Stomach (tissue), 9 donors: Measurements from ENCODE around the gene STYXL1. TPM values are rescaled to one million over a fixed set of nuclear protein-coding genes. Genes with fewer than 3 reads are reported as not detected.
"Not testable (repeated sequence)": the region's sequence is repeated elsewhere in the genome, so short reads cannot be mapped to it uniquely, and the experiment has no call there.

Source experiments
- DNase-seq, 2 donors: peaks; one replicate each; pipeline versions ENCODE4 v3.0.0 to v3.0.0-alpha.2; 2013 to 2019
- H3K27ac ChIP-seq, 5 donors: fragments of 200-600 bp in 4 of 5; sonication (generic) in 4 of 5; one replicate each; pipeline ENCODE4 v1.5.1; 2013 to 2019; ENCODE audit warnings: mild to moderate bottlenecking in 1 of 5, moderate library complexity in 1 of 5
- H3K27me3 ChIP-seq, 3 donors: fragments of 200-600 bp; sonication (generic); one replicate each; pipeline ENCODE4 v1.5.1; 2017 to 2019; ENCODE audit warnings: mixed run types in 1 of 3
- H3K36me3 ChIP-seq, 4 donors: fragments of 200-600 bp; sonication (generic); 1 replicate in 3 of 4; 2 replicates in 1 of 4; pipeline ENCODE4 v1.5.1; 2016 to 2019
- H3K4me1 ChIP-seq, 4 donors: fragments of 200-600 bp; sonication (generic); one replicate each; pipeline ENCODE4 v1.5.1; 2016 to 2019
- H3K4me3 ChIP-seq, 4 donors: fragments of 200-600 bp; sonication (generic) in 3 of 4; one replicate each; pipeline ENCODE4 v1.5.1; 2016 to 2019; ENCODE audit warnings: mild to moderate bottlenecking in 1 of 4
- H3K9me3 ChIP-seq, 4 donors: fragments of 200-600 bp; sonication (generic); one replicate each; pipeline ENCODE4 v1.5.1; 2016 to 2019
- EP300 ChIP-seq: sonication (generic); formaldehyde crosslinking; IDR thresholded peaks from one replicate; pipeline ENCODE4 v1.6.1; 2017; ENCODE audit warnings: antibody characterized with exemption
- POLR2A ChIP-seq, 4 donors: fragments of 450-650 bp; IDR thresholded peaks; one replicate each; pipeline ENCODE4 v1.6.1; 2016; ENCODE audit warnings: antibody characterized with exemption in 4 of 4, control low read depth in 2 of 4, mild to moderate bottlenecking in 1 of 4, moderate library complexity in 1 of 4
- POLR2AphosphoS5 ChIP-seq, 3 donors: sonication (generic); formaldehyde crosslinking; IDR thresholded peaks; one replicate each; pipeline ENCODE4 v1.6.1; 2016; ENCODE audit warnings: antibody characterized with exemption in 3 of 3
- WGBS, 5 donors: extraction: QIAGEN DNeasy Blood & Tissue Kit in 3 of 5; methylation state at CpG; one replicate each; pipeline versions ENCODE4 v1.1.5 to v1.1.7; 2013 to 2018; 5-methylcytosine and 5-hydroxymethylcytosine counted together
- intact Hi-C: fragments of 100-400 bp; cut with DNase I; formaldehyde crosslinking; loops from one replicate; pipeline ENCODE4 v1.15.1; 2023; ENCODE audit warnings: low total_unique reads
- polyA plus RNA-seq, 3 donors: library from polyadenylated mRNA; stranded (reverse); fragments of 200-250 nt; gene quantifications; one replicate each; pipeline ENCODE4 v1.2.3, GENCODE V29; 2013
- total RNA-seq, 5 donors: library from RNA; depleted of rRNA; stranded (reverse); fragments of >200 nt; gene quantifications; one replicate each; pipeline versions ENCODE4 v1.1.0 to v1.2.3, GENCODE V29; 2014 to 2016
- TF ChIP-seq, protein P1 (sequence below), 7 experiments: fragments of 450-650 bp in 4 of 7; fragments of 200-600 bp in 3 of 7; sonication (generic) in 3 of 7; IDR thresholded peaks; one replicate each; pipeline ENCODE4 v1.5.1; 2016 to 2019; ENCODE audit warnings: antibody characterized with exemption in 7 of 7, control low read depth in 2 of 7, mild to moderate bottlenecking in 1 of 7
- donor health status: healthy with polysubstance abuse.
- donor health status: Bipolar disorder and iron deficiency.
- donor health status: healthy.

Gene STYXL1
- total and polyA plus RNA-seq, 8 donors: 12.3 to 58.1 (median 33.4) TPM

- Histone ChIP-seq H3K9me3 (no peaks in the 10 kb centered on the region), H3K4me3 (no peak overlapping the region), H3K4me1 (peaks cover 0 to 4% (median 0%) of the 10 kb centered on the region in 4 donors), H3K27ac (no peak overlapping the region), H3K27me3 (no peaks in the 10 kb centered on the region), H3K36me3 (peaks cover 9 to 56% (median 40%) of the 10 kb centered on the region in 4 donors)
- intact Hi-C loops: loop anchor here (5.0 kb wide), 1 partner anchor 153 kb away; no protein-coding TSS in a partner anchor
- TF ChIP-seq EP300 (no peak), POLR2A (IDR thresholded peaks at IDR 0.05) (no peak), POLR2AphosphoS5 (IDR thresholded peaks at IDR 0.05) (peak in 1 of 3 donors; percentile 27)
- TF ChIP-seq, protein P1, sequence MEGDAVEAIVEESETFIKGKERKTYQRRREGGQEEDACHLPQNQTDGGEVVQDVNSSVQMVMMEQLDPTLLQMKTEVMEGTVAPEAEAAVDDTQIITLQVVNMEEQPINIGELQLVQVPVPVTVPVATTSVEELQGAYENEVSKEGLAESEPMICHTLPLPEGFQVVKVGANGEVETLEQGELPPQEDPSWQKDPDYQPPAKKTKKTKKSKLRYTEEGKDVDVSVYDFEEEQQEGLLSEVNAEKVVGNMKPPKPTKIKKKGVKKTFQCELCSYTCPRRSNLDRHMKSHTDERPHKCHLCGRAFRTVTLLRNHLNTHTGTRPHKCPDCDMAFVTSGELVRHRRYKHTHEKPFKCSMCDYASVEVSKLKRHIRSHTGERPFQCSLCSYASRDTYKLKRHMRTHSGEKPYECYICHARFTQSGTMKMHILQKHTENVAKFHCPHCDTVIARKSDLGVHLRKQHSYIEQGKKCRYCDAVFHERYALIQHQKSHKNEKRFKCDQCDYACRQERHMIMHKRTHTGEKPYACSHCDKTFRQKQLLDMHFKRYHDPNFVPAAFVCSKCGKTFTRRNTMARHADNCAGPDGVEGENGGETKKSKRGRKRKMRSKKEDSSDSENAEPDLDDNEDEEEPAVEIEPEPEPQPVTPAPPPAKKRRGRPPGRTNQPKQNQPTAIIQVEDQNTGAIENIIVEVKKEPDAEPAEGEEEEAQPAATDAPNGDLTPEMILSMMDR (IDR thresholded peaks at IDR 0.05): peak in 6 of 7 experiments; percentile 21 to 92 (median 88)
- 36 to 50% (median 46%) methylated on average over 6 of the region's 6 CpGs for WGBS, 5 donors
- DNase-seq: peak; percentile 82 to 89
These were observed 27.6 kb downstream of the STYXL1 start for GRCh38 chr7:76020031-76020714.

DNA sequence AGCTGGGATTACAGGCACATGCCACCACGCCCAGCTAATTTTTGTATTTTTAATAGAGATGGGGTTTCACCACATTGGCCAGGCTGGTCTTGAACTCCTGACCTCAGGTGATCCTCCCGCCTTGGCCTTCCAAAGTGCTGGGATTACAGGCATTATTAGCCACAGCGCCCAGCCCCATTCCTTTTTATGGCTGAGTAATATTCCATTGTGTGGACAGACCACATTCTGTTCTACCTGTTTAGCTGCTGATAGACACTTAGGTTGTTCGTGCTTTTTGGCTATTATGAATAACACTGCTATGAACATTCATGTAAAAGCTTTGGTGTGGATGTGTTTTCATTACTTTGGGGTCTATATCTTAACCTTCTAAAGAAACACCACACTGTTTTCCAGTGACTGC, 29.3 kb downstream of the STYXL1 start:
- H3K4me1 ChIP-seq, H3K27me3 ChIP-seq, H3K9me3 ChIP-seq, intact Hi-C loops, H3K4me3 ChIP-seq, H3K27ac ChIP-seq, DNase-seq: not testable (repeated sequence)
- WGBS, 5 donors: 94 to 100% (median 96%) methylated on average over 4 of the region's 4 CpGs
- peaks cover 9 to 53% (median 40%) of the 10 kb centered on the region in 4 donors for H3K36me3 ChIP-seq

- Histone ChIP-seq H3K4me3 (no peak overlapping the region), H3K27ac (no peak overlapping the region), H3K36me3 (peaks cover 6 to 48% (median 41%) of the 10 kb centered on the region in 4 donors), H3K4me1 (peaks cover 0 to 10% (median 6%) of the 10 kb centered on the region in 4 donors), H3K9me3 (no peaks in the 10 kb centered on the region), H3K27me3 (no peaks in the 10 kb centered on the region)
- DNase-seq: no peak
- WGBS, 5 donors: 86 to 91% (median 87%) methylated on average over 13 of the region's 13 CpGs
- TF ChIP-seq EP300: no peak
- TF ChIP-seq POLR2AphosphoS5 (IDR thresholded peaks at IDR 0.05): no peak
- TF ChIP-seq POLR2A (IDR thresholded peaks at IDR 0.05): no peak
- TF ChIP-seq, protein P1 (IDR thresholded peaks at IDR 0.05): no peak
- intact Hi-C loops: no loop called here
These were observed 31.4 kb downstream of the STYXL1 start for GRCh38 chr7:76016191-76016947.

DNA sequence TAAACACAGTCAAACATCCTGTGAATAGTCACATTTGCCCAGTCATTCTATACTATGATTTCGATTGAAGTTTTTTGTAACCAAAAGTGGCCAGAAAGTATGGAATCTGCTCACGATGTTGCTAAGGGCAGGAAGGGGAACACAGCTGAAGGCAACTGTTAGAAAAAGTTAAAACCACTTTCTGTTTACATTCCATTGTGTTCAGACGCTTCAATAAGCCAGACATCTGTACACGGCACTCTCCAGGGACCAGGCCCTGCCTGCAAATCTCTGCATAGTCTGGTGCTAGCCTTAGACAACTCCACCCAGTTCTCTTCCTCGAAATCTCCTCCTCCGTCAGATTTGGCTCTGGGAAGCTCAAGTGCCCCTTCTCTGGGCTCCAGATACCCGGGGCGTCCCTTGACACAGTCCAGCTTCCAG, 36.3 kb downstream of the STYXL1 start:
- Histone ChIP-seq H3K4me1 (peaks cover 9 to 40% (median 18%) of the 10 kb centered on the region in 4 donors), H3K27me3 (no peaks in the 10 kb centered on the region), H3K9me3 (no peaks in the 10 kb centered on the region), H3K27ac (peak overlapping the region; percentile 21 to 64 (median 54)), H3K4me3 (no peak overlapping the region), H3K36me3 (peaks cover 0 to 41% (median 27%) of the 10 kb centered on the region in 4 donors)
- 53 to 70% (median 66%) methylated on average over 8 of the region's 8 CpGs for WGBS, 5 donors
- intact Hi-C loops: no loop called here
- TF ChIP-seq EP300 (no peak), POLR2AphosphoS5 (IDR thresholded peaks at IDR 0.05) (peak in 1 of 3 donors; percentile 26)
- peak in 1 of 2 donors; percentile 73 for DNase-seq
